ENCODE data around the gene FOXK2. TPM values are rescaled to one million over a fixed set of nuclear protein-coding genes. Genes with fewer than 3 reads are reported as not detected.

The FOXK2 gene
- 65.3 TPM for total RNA-seq
- long read RNA-seq, full-length matches to known transcripts = 14 of 58 reads
- long read RNA-seq, partial matches to known transcripts = 10 of 58 reads
- long read RNA-seq, other reads (novel, unspliced or antisense) = 34 of 58 reads

GRCh38 chr17:82518826-82519810 is at the start of gene FOXK2:
FOXK2 (plus strand) TSS chr17:82519732; CDS start chr17:82519889, 157 bp downstream.
- DNase-seq (ENCODE audit: low spot score) = peak; percentile 96

GRCh38 chr17:82470065-82470464 is 49.5 kb upstream of the FOXK2 start:
- no peak for DNase-seq (ENCODE audit: low spot score)

GRCh38 chr17:82474223-82475010 is 45.1 kb upstream of the FOXK2 start:
- DNase-seq (ENCODE audit: low spot score) = no peak

GRCh38 chr17:82475458-82475857 is 44.1 kb upstream of the FOXK2 start:
- no peak for DNase-seq (ENCODE audit: low spot score)

- no peak for DNase-seq (ENCODE audit: low spot score)
Observed at GRCh38 chr17:82477934-82478333, 41.6 kb upstream of the FOXK2 start.

- DNase-seq (ENCODE audit: low spot score) = no peak
Observed at GRCh38 chr17:82479602-82480001, 39.9 kb upstream of the FOXK2 start.

- no peak for DNase-seq (ENCODE audit: low spot score)
Observed at GRCh38 chr17:82480318-82480717, 39.2 kb upstream of the FOXK2 start.

GRCh38 chr17:82483204-82483660 is 36.3 kb upstream of the FOXK2 start:
- DNase-seq (ENCODE audit: low spot score) = no peak

- no peak for DNase-seq (ENCODE audit: low spot score)
Observed at GRCh38 chr17:82483836-82484235, 35.7 kb upstream of the FOXK2 start.

GRCh38 chr17:82486231-82487094 is 33.1 kb upstream of the FOXK2 start:
- DNase-seq (ENCODE audit: low spot score) = no peak

GRCh38 chr17:82487910-82488309 is 31.6 kb upstream of the FOXK2 start:
- no peak for DNase-seq (ENCODE audit: low spot score)

- no peak for DNase-seq (ENCODE audit: low spot score)
Observed at GRCh38 chr17:82489117-82489516, 30.4 kb upstream of the FOXK2 start.

- no peak for DNase-seq (ENCODE audit: low spot score)
Observed at GRCh38 chr17:82489851-82490511, 29.6 kb upstream of the FOXK2 start.

- no peak for DNase-seq (ENCODE audit: low spot score)
Observed at GRCh38 chr17:82490512-82491195, 28.9 kb upstream of the FOXK2 start.

- no peak for DNase-seq (ENCODE audit: low spot score)
Observed at GRCh38 chr17:82491196-82491530, 28.4 kb upstream of the FOXK2 start.

GRCh38 chr17:82491533-82491932 is 28.0 kb upstream of the FOXK2 start:
- DNase-seq (ENCODE audit: low spot score) = no peak

- DNase-seq (ENCODE audit: low spot score) = no peak
Observed at GRCh38 chr17:82492643-82493225, 26.8 kb upstream of the FOXK2 start.

- no peak for DNase-seq (ENCODE audit: low spot score)
Observed at GRCh38 chr17:82493226-82493781, 26.2 kb upstream of the FOXK2 start.

Data from mesenteric fat pad (tissue), 1 donor.